GM18867 (cell line): ENCODE measurements around the gene MZB1.
"Not testable (repeated sequence)": the region's sequence is repeated elsewhere in the genome, so short reads cannot be mapped to it uniquely, and the experiment has no call there.

Source experiments
- ATAC-seq: cut with Tn5 transposase; IDR thresholded peaks from one replicate; pipeline ENCODE4 v1.9.1; 2021; ENCODE audit warnings: mild to moderate bottlenecking, moderate library complexity; ENCODE audit not compliant: unreplicated experiment

Gene MZB1

GRCh38 chr5:139392678-139393496 lies 3.2 kb upstream of the MZB1 start:
- ATAC-seq, result peak; percentile 50

GRCh38 chr5:139392324-139392677 lies 2.6 kb upstream of the MZB1 start:
- no peak for ATAC-seq

DNA sequence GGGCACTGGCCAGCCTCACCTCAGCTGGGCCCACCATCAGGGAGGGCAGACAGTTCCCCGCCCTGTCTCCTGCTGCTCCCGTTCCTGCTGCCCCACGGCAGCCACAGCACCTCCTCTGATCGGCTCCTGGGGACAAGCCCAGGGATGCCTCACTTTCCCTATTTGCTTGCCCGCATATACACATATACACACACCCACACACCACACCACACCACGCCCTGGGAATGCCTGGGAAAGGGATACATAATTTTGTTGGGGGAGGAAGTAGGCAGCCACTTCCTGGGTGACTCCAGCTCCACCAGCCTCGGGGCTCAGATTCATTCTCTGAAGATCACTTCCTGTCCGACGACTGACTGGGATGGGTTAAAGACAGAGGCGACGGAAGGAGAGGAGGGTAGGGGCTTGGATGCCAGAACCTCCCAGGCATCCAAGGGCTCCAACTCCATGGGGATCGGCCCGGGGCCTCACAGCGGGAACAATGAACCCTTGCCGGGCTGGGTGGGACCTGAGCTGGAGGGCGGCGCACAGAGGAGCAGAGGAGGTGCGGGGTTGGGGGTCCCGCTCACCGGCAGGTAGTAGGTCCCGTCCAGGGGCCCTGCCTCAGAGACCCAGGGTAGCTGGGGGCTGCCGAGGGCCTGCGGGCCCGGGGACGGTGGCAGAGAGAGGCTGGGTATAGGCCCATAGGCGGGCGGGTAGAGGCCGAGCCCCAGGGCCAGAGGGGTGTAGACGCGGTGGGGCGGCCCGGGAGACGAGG lies 2.0 kb upstream of the MZB1 start:
- ATAC-seq, result no peak

DNA sequence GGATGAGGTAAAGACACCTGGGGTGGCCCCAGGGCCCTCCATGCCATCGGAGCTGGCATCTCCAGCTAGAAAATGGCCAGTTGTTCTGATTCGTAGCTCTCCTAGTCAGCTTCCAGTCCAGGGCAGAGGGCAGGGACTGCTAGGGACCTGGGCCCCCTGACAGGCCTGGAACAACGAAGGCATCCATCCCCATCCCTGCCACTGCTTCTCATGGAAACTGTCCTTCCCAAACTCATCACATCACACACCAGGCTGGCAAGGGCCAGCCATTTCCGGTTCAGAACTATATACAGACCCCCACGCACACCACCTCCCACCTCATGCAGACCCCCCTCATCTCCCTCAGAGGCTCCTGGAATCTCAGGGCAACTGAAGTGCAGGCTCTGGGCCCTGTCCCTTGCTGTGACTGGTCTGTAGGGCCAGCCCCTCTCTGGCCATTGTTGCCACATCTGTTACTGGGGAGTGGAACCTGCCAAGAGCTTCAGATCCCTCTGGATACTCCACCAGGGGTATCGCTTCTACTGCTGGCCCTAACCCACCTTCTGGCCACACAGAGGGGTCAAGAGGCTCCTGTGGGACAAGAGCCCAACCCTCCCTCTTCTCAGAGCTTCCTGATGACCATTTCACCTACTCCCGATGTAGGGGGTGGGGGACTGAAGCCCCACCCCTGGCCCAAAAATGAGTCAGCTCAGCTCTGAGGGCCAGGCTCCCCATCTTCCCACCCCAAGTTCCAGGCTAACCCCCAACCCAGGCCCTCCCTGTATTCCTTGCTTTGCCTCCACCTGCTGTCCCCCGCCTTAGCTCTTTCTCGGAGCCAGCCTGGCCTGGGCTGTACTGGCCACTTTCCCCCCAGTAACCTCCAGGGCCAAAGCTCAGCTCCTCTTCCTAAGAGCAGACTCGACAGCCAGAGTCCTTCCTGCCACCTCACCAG lies 1.2 kb upstream of the MZB1 start:
- ATAC-seq, result no peak

DNA sequence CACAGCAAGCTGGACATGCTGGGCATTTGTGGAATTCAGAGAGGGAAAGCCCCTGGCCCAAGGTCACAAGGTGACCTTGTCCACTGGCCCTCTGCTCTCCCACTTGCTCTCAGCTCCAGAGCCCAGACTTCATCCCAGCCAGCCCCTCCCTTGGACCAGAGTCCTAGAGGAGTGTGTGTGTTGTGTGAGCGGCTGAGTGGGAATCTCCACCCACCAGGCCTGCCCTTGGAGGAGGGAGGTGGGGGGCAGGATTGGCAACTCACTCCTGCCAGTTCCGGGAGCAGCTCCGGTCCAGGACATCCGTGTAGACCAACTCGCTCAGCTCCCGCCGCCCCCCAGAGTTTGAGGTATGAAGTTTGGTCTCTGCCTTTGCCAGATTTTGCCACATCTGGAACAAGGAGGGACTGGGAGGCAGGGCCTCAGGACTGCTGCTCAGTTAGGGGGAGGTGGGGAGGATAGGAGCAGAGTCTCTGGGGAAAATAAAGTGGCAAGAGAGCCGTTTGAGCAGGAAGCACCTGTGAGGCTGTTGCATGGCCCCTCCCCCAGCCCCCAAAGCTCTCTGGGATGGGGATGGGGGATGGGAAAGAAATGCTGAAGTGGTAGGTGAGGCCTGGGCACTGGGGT lies 1.4 kb downstream of the MZB1 start:
- no peak for ATAC-seq

DNA sequence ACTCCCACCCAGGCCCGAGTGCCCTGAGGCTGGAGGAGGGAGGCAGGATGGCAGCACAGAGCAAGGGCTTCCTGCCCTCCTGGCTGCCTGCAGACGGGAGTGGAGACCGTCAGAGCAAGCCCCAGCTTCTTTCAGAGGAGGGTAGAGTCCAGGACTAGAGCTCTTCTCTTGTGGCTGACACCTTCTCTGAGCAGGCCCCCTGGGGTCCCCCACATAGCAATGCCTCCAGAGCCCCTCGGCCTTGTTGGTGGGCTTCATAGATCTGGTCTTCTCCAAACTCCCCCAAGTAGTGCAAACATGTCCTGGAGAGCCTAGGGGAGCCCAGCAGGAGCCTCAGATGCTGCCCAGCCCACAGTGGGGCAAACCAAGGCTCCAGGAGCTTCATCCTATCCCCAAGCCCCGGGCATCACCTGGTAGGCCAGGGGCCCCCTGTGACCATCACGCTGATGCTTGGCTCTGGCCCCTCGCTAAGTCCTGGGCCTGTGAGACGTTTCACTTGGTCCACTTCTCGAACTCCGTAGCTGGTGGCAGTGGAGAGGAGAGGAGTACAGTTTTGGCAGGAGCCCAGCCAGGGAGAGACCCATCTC lies 2.0 kb downstream of the MZB1 start:
- ATAC-seq, result no peak

- not testable (repeated sequence) for ATAC-seq
Observed at GRCh38 chr5:139386956-139387355, 2.8 kb downstream of the MZB1 start.

GRCh38 chr5:139386050-139386438 lies 3.7 kb downstream of the MZB1 start:
- ATAC-seq, result no peak

- no peak for ATAC-seq
Observed at GRCh38 chr5:139385061-139386049, 4.4 kb downstream of the MZB1 start.

DNA sequence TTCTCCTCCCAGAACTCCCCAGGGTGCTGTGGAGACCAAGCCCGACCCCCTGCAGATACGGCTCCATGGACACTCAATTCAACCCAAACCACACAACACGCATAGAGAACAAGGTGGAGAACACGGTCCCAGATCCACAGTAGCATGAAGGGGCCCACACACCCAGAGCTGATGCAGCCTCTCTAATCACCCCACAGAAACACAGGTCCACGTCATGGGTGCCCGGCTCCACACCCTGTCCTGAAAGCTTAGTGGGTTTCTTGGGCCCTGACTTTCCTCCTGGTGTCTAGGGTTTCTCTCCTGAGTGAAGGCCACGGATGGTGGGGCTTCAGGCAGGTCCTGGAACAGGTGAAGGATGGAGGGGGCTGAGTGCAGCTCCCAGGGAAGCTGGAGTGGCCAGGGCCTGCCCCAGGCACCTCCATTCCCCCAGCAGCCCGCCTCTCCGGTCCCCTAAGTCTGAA lies 5.1 kb downstream of the MZB1 start:
- ATAC-seq, result no peak

- ATAC-seq, result no peak
Observed at GRCh38 chr5:139383993-139384590, 5.6 kb downstream of the MZB1 start.

GRCh38 chr5:139383275-139383992 lies 6.3 kb downstream of the MZB1 start, which contains the start of gene SLC23A1:
Gene SLC23A1 (minus strand): TSS chr5:139383297. CDS start chr5:139383253, 44 bp downstream.
- ATAC-seq, result no peak

DNA sequence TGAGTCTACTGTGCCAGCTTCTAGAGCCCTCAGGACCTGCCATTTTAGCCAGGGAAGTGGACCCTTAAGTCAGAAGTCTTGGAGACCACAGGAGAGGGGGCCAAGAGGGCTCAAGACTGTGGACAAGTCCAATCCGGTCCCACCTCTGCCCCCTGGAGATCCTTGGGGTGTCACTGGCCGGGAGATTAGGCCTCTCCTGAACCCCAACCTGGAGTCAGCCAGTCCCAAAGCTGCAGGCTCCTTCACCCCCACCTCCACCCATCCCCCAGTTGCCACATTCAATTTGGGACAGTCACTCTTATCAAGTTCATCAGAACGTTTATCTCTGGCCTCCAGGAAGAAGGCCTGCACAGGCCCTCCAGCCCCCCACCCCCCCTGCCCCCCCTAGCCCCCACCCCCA lies 6.9 kb downstream of the MZB1 start:
- ATAC-seq, result no peak

DNA sequence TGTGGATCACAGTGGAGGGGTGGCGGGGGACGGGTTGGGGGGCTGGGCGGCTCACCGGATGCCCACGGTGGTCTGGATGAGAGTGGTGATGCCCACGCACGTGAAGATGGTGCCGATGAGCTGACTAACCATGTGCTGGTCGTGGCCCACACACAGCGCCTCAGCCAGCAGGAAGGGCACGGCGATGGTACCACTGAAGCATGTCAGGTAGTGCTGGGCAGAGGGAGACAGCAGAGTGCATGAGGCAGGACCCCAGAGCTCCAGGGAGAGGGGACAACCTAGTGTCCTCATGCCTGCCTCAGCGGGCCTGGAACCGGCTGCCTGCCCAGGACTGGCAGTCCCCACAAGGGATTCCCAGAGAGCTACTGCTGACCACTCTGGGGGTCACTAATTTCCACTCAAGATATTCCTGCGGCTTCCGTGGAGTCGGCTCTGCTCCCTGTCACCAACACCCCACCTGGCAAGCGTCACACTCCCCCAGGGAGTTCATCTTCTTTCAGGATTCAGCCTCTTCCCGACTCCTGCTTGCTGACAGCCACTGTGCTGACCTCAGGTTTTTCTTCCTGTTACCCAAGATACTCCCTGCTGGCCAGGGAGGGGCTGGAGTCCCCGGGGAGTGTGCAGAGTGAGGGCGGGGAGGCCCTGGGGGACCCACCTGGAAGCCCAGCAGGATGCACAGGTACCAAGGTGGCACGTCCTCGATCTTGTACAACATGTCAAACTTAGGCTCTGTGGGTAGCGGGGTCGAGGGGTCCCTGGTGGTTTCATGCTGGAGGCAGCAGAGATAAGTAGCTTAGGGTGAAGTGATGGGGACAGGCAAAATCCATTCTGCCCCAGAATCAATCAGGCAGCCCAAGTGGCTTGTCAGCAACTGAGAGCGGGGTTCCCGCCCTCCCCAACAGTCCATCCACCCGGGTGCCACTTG lies 7.6 kb downstream of the MZB1 start:
- no peak for ATAC-seq

DNA sequence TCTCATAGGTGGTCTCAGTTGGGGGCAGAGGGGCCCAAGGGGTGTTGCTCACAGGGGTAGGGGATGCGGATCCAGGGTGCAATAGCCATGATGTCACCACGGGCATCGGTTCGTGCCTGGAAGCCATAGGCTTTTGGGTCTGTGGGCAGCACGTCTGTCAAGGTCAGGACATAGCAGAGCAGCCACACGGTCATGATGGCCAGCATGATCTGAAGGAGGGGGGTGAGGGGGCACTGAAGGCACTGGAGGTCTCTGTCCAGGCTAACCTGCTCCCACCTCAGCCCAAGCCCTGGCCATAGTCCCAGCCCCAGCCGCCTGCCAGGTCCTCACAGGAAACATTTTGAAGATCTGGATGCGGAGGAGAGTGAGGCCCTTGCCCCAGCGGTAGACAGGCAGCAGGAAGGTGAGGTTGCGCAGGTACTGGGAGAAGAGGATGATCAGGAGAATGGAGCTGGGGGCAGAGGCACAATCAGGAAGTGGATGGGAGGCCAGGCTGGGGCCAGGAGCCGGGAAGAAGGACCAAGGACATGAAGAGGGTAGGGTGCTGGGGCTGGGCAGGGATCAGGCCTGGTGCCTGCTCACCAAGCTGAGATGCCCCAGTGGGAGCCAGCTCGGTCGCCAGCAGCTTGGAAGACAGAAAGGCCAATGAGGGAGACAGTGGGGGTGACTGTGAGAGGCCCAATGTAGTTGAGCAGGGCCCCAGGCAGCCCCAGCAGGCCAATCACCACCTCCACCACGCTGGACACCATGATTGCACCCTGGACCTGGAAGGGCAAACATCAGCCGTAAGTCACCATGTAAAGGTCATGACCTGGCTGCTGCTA lies 9.9 kb downstream of the MZB1 start:
- ATAC-seq, result no peak

GRCh38 chr5:139378941-139379361 lies 10.8 kb downstream of the MZB1 start:
- no peak for ATAC-seq
